PC-3 (cell line): Measurements from ENCODE around the gene LPCAT1. TPM values are rescaled to one million over a fixed set of nuclear protein-coding genes. Genes with fewer than 3 reads are reported as not detected.

ENCODE experiments used
- ATAC-seq: fragments of 200-7000 bp; cut with Tn5 transposase; 2 replicates; pipeline ENCODE4 v1.9.1; 2020; ENCODE audit warnings: mild to moderate bottlenecking, moderate library complexity
- BruUV-seq: library from RNA; stranded (reverse); fragments of 400-500 nt; replicated peaks from 2 replicates; lab custom pipeline; 2021; lab: Mats Ljungman, UMichigan
- CTCF ChIA-PET: fragments of 300-600 bp; sonication (Branson Sonifier 250); formaldehyde crosslinking; loops from one replicate; lab custom pipeline; 2022; ENCODE audit warnings: antibody characterized with exemption; lab: Charles Lee
- POLR2A ChIA-PET: fragments of 300-600 bp; sonication (Branson Sonifier 250); formaldehyde crosslinking; loops from one replicate; lab custom pipeline; 2022; ENCODE audit warnings: antibody characterized with exemption; ENCODE audit not compliant: unreplicated experiment; lab: Charles Lee
- DNase-seq: peaks from one replicate; pipeline ENCODE4 v3.0.0-alpha.2; 2015
- H2AFZ ChIP-seq: fragments of 300-600 bp; sonication (generic); 2 replicates; pipeline ENCODE4 v1.6.0; 2016; ENCODE audit warnings: antibody characterized with exemption, low read length
- H3F3A ChIP-seq: fragments of 300-600 bp; sonication (generic); one replicate; pipeline ENCODE4 v1.6.0; 2017; ENCODE audit warnings: antibody characterized with exemption, low read length, control low read depth, mild to moderate bottlenecking; ENCODE audit not compliant: unreplicated experiment
- H3K27ac ChIP-seq: fragments of 300-600 bp; sonication (generic); 2 replicates; pipeline ENCODE4 v1.5.1; 2016; ENCODE audit warnings: mild to moderate bottlenecking, low read length
- H3K27me3 ChIP-seq: fragments of 300-600 bp; sonication (generic); 2 replicates; pipeline ENCODE4 v1.6.1; 2016; ENCODE audit warnings: low read length, mixed read lengths
- H3K36me3 ChIP-seq: fragments of 300-600 bp; sonication (generic); 2 replicates; pipeline ENCODE4 v1.6.1; 2016; ENCODE audit warnings: low read depth, mixed run types, low read length, mixed read lengths
- H3K4me1 ChIP-seq: fragments of 300-600 bp; sonication (generic); 2 replicates; pipeline ENCODE4 v1.5.1; 2016; ENCODE audit warnings: low read length; ENCODE audit not compliant: insufficient read depth
- H3K4me2 ChIP-seq: fragments of 300-600 bp; sonication (generic); 2 replicates; pipeline ENCODE4 v1.6.0; 2016; ENCODE audit warnings: low read length
- H3K4me3 ChIP-seq: fragments of 300-600 bp; sonication (generic); 2 replicates; pipeline ENCODE4 v1.5.1; 2016; ENCODE audit warnings: mild to moderate bottlenecking, low read length, mixed read lengths
- H3K79me2 ChIP-seq: fragments of 300-600 bp; sonication (generic); 2 replicates; pipeline ENCODE4 v1.6.1; 2017; ENCODE audit warnings: low read length, mixed read lengths
- H3K9ac ChIP-seq: fragments of 300-600 bp; sonication (generic); 2 replicates; pipeline ENCODE4 v1.6.0; 2016; ENCODE audit warnings: mild to moderate bottlenecking, low read length
- H3K9me2 ChIP-seq: fragments of 300-600 bp; sonication (generic); replicated peaks from 2 replicates; pipeline ENCODE4 v1.6.1; 2016; ENCODE audit warnings: mixed run types, low read length, mixed read lengths
- H3K9me3 ChIP-seq: fragments of 300-600 bp; sonication (generic); 2 replicates; pipeline ENCODE4 v1.6.1; 2016; ENCODE audit warnings: low read length, mixed read lengths
- H4K20me1 ChIP-seq: fragments of 300-600 bp; sonication (generic); 2 replicates; pipeline ENCODE4 v1.6.1; 2016; ENCODE audit warnings: low read length, mixed read lengths
- CTCF ChIP-seq: fragments of 300-600 bp; sonication (generic); conservative IDR thresholded peaks from 2 replicates; pipeline ENCODE4 v1.5.1; 2017; ENCODE audit warnings: antibody characterized with exemption, low read depth, mild to moderate bottlenecking, low read length
- EZH2 ChIP-seq: fragments of 300-600 bp; sonication (generic); IDR thresholded peaks from one replicate; pipeline ENCODE4 v1.6.1; 2017; ENCODE audit warnings: antibody characterized with exemption, mild to moderate bottlenecking, low read length; ENCODE audit not compliant: unreplicated experiment
- EZH2phosphoT487 ChIP-seq: fragments of 300-600 bp; sonication (generic); IDR thresholded peaks from 2 replicates; pipeline ENCODE4 v1.6.1; 2018; ENCODE audit warnings: mild to moderate bottlenecking, antibody characterized with exemption, low read length, borderline replicate concordance
- intact Hi-C: fragments of 100-400 bp; cut with micrococcal nuclease; formaldehyde crosslinking; loops from 2 replicates; pipeline ENCODE4 v1.9.0; 2023
- total RNA-seq: library from RNA; depleted of rRNA; stranded (reverse); fragments of >200 nt; gene quantifications from 2 replicates; pipeline ENCODE4 v1.2.3, GENCODE V29; 2014

Gene LPCAT1
- total RNA-seq, 1 experiment from 2014 or later = 121 TPM

GRCh38 chr5:1552521-1553255 is 28.9 kb upstream of the LPCAT1 start:
- ATAC-seq (no peak), DNase-seq (no peak)
- H3K9ac ChIP-seq = no peak overlapping the region
- no peaks in the 10 kb centered on the region for H4K20me1 ChIP-seq
- H3K36me3 ChIP-seq = no peaks in the 10 kb centered on the region
- no peak overlapping the region for H3K4me3 ChIP-seq
- no peak for TF ChIP-seq EZH2phosphoT487
- TF ChIP-seq CTCF = no peak
- no peak for TF ChIP-seq EZH2
- no peak overlapping the region for H3K27ac ChIP-seq
- no TSS peak for BruUV-seq
- intact Hi-C loops = no loop called here
- no peaks in the 10 kb centered on the region for H3K9me2 ChIP-seq
- ChIA-PET CTCF (no interaction called here), POLR2A (no interaction called here)
- no peaks in the 10 kb centered on the region for H3F3A ChIP-seq
- peaks cover 48% of the 10 kb centered on the region for H3K4me1 ChIP-seq
- no peaks in the 10 kb centered on the region for H3K79me2 ChIP-seq
- no peak overlapping the region for H3K4me2 ChIP-seq
- H3K9me3 ChIP-seq = no peaks in the 10 kb centered on the region
- H3K27me3 ChIP-seq = no peaks in the 10 kb centered on the region
- no peak overlapping the region for H2AFZ ChIP-seq

GRCh38 chr5:1551426-1552301 is 27.9 kb upstream of the LPCAT1 start:
- no peaks in the 10 kb centered on the region for H3K9me3 ChIP-seq
- ATAC-seq = no peak
- no TSS peak for BruUV-seq
- no peaks in the 10 kb centered on the region for H3K9me2 ChIP-seq
- intact Hi-C loops = no loop called here
- no peaks in the 10 kb centered on the region for H3K79me2 ChIP-seq
- H3K27me3 ChIP-seq = no peaks in the 10 kb centered on the region
- DNase-seq = no peak
- H2AFZ ChIP-seq = no peak overlapping the region
- POLR2A ChIA-PET = no interaction called here
- H3K4me3 ChIP-seq = no peak overlapping the region
- H3K4me1 ChIP-seq = peaks cover 49% of the 10 kb centered on the region
- no peak overlapping the region for H3K27ac ChIP-seq
- H3K4me2 ChIP-seq = no peak overlapping the region
- CTCF ChIA-PET = no interaction called here
- no peak overlapping the region for H3K9ac ChIP-seq
- no peaks in the 10 kb centered on the region for H4K20me1 ChIP-seq
- no peak for TF ChIP-seq EZH2phosphoT487
- TF ChIP-seq CTCF = no peak
- TF ChIP-seq EZH2 = no peak
- no peaks in the 10 kb centered on the region for H3F3A ChIP-seq
- no peaks in the 10 kb centered on the region for H3K36me3 ChIP-seq
